Liver (tissue), 9 donors: Measurements from ENCODE around the gene SHBG. TPM values are rescaled to one million over a fixed set of nuclear protein-coding genes. Genes with fewer than 3 reads are reported as not detected.

ENCODE experiments used
- DNase-seq: peaks from one replicate; pipeline ENCODE4 v3.0.0-alpha.2; 2017; ENCODE audit warnings: low spot score
- H3K27ac ChIP-seq, 2 donors: one replicate each; pipeline ENCODE4 v1.7.0; 2013; ENCODE audit warnings: inconsistent platforms in 2 of 2, low read length in 2 of 2, control low read depth in 1 of 2, low read depth in 1 of 2, mild to moderate bottlenecking in 1 of 2
- H3K27me3 ChIP-seq, 4 donors: one replicate each; pipeline versions ENCODE4 v1.6.1 to v1.7.0; 2013; ENCODE audit warnings: low read length in 3 of 4, inconsistent platforms in 1 of 4, mild to moderate bottlenecking in 1 of 4, moderate library complexity in 1 of 4; ENCODE audit not compliant: control insufficient read depth in 4 of 4, insufficient read depth in 4 of 4
- H3K36me3 ChIP-seq, 4 donors: one replicate each; pipeline versions ENCODE4 v1.6.1 to v1.7.0; 2013; ENCODE audit warnings: low read length in 3 of 4, mild to moderate bottlenecking in 3 of 4, low read depth in 1 of 4, moderate library complexity in 1 of 4; ENCODE audit not compliant: control insufficient read depth in 4 of 4, insufficient read depth in 3 of 4
- H3K4me1 ChIP-seq, 4 donors: one replicate each; pipeline versions ENCODE4 v1.6.1 to v1.7.0; 2013; ENCODE audit warnings: low read length in 3 of 4, mild to moderate bottlenecking in 3 of 4, moderate library complexity in 1 of 4; ENCODE audit not compliant: control insufficient read depth in 4 of 4, insufficient read depth in 4 of 4
- H3K4me3 ChIP-seq, 3 donors: one replicate each; pipeline versions ENCODE4 v1.6.1 to v1.7.0; 2013; ENCODE audit warnings: low read length in 3 of 3, control low read depth in 1 of 3, low read depth in 1 of 3, mild to moderate bottlenecking in 1 of 3
- H3K9ac ChIP-seq, 2 donors: one replicate each; pipeline ENCODE4 v1.7.0; 2013; ENCODE audit warnings: low read length in 2 of 2, mild to moderate bottlenecking in 2 of 2, moderate library complexity in 2 of 2, control low read depth in 1 of 2, low read depth in 1 of 2
- H3K9me3 ChIP-seq, 4 donors: one replicate each; pipeline versions ENCODE4 v1.6.1 to v1.7.0; 2013; ENCODE audit warnings: low read length in 3 of 4; ENCODE audit not compliant: control insufficient read depth in 4 of 4
- ATF3 ChIP-seq: IDR thresholded peaks from 2 replicates; pipeline ENCODE4 v1.6.1; 2016; ENCODE audit warnings: antibody characterized with exemption
- CTCF ChIP-seq: fragments of 150-350 bp; IDR thresholded peaks from 2 replicates; pipeline ENCODE4 v1.5.1; 2017; ENCODE audit warnings: improper control_type of control experiment, low read depth, low read length; ENCODE audit not compliant: missing input control
- EGR1 ChIP-seq, 2 donors: IDR thresholded peaks; 2 replicates each; pipeline ENCODE4 v1.6.1; 2016 to 2018; ENCODE audit warnings: antibody characterized with exemption in 2 of 2, low read depth in 2 of 2
- FOXA1 ChIP-seq: IDR thresholded peaks from 2 replicates; pipeline ENCODE4 v1.6.1; 2016; ENCODE audit warnings: antibody characterized with exemption
- FOXA2 ChIP-seq: IDR thresholded peaks from 2 replicates; pipeline ENCODE4 v1.6.1; 2016; ENCODE audit warnings: antibody characterized with exemption
- GABPA ChIP-seq, 2 donors: IDR thresholded peaks in 1 of 2; conservative IDR thresholded peaks in 1 of 2; 2 replicates each; pipeline ENCODE4 v1.6.1; 2016; ENCODE audit warnings: antibody characterized with exemption in 2 of 2, mild to moderate bottlenecking in 1 of 2, moderate library complexity in 1 of 2
- HNF4A ChIP-seq, 2 donors: conservative IDR thresholded peaks; 2 replicates each; pipeline ENCODE4 v1.6.1; 2016; ENCODE audit warnings: antibody characterized with exemption in 2 of 2, mild to moderate bottlenecking in 2 of 2
- HNF4G ChIP-seq: IDR thresholded peaks from 2 replicates; pipeline ENCODE4 v1.6.1; 2016; ENCODE audit warnings: antibody characterized with exemption
- JUND ChIP-seq, 2 donors: IDR thresholded peaks; 2 replicates each; pipeline ENCODE4 v1.6.1; 2016; ENCODE audit warnings: antibody characterized with exemption in 2 of 2
- MAX ChIP-seq: IDR thresholded peaks from 2 replicates; pipeline ENCODE4 v1.6.1; 2016; ENCODE audit warnings: antibody characterized with exemption
- NR2F2 ChIP-seq: IDR thresholded peaks from 2 replicates; pipeline ENCODE4 v1.6.1; 2016; ENCODE audit warnings: antibody characterized with exemption
- RAD21 ChIP-seq, 2 donors: IDR thresholded peaks; 2 replicates each; pipeline ENCODE4 v1.6.1; 2016; ENCODE audit warnings: antibody characterized with exemption in 2 of 2, mild to moderate bottlenecking in 2 of 2
- REST ChIP-seq: IDR thresholded peaks from 2 replicates; pipeline ENCODE4 v1.6.1; 2016; ENCODE audit warnings: antibody characterized with exemption, mild to moderate bottlenecking
- RXRA ChIP-seq, 2 donors: IDR thresholded peaks; 2 replicates each; pipeline ENCODE4 v1.6.1; 2017 to 2018; ENCODE audit warnings: antibody characterized with exemption in 2 of 2, mild to moderate bottlenecking in 1 of 2
- SP1 ChIP-seq: IDR thresholded peaks from 2 replicates; pipeline ENCODE4 v1.6.1; 2018; ENCODE audit warnings: antibody characterized with exemption, mild to moderate bottlenecking
- TAF1 ChIP-seq: conservative IDR thresholded peaks from 2 replicates; pipeline ENCODE4 v1.6.1; 2016; ENCODE audit warnings: antibody characterized with exemption, mild to moderate bottlenecking
- YY1 ChIP-seq: IDR thresholded peaks from 2 replicates; pipeline ENCODE4 v1.6.1; 2016; ENCODE audit warnings: antibody characterized with exemption, mild to moderate bottlenecking
- WGBS: extraction: QIAGEN DNeasy Blood & Tissue Kit; methylation state at CpG from one replicate; pipeline ENCODE4 v1.1.7; 2013; 5-methylcytosine and 5-hydroxymethylcytosine counted together
- polyA plus RNA-seq, 2 donors: library from polyadenylated mRNA; stranded (reverse) in 1 of 2; unstranded in 1 of 2; fragments of 200-250 nt in 1 of 2; fragments of >200 nt in 1 of 2; fragmentation: Nextera tagmentation in 1 of 2; extraction: Ambion mirVana in 1 of 2; gene quantifications; one replicate each; pipeline versions ENCODE4 v1.2.1 to v1.2.3, GENCODE V29; 2013 to 2015
- total RNA-seq, 2 donors: library from RNA; depleted of rRNA; stranded (reverse); fragments of >200 nt; gene quantifications; one replicate each; pipeline ENCODE4 v1.2.3, GENCODE V29; 2014
- TF ChIP-seq, protein P1 (sequence below): IDR thresholded peaks from 2 replicates; pipeline ENCODE4 v1.6.1; 2016; ENCODE audit warnings: antibody characterized with exemption
- donor health status: healthy.
- donor health status: healthy.
- donor health status: healthy.
- donor health status: healthy.
- donor health status: healthy.

SHBG gene
- total and polyA plus RNA-seq, 4 donors, result 3.5 to 61.6 (median 22.2) TPM

GRCh38 chr17:7590743-7591142 lies 39.2 kb upstream of the SHBG start:
- H3K36me3 ChIP-seq, result peaks cover 24 to 63% (median 42%) of the 10 kb centered on the region in 4 donors
- DNase-seq, result no peak
- H3K4me3 ChIP-seq, result no peak overlapping the region
- no peak for TF ChIP-seq NR2F2
- TF ChIP-seq, protein P1, sequence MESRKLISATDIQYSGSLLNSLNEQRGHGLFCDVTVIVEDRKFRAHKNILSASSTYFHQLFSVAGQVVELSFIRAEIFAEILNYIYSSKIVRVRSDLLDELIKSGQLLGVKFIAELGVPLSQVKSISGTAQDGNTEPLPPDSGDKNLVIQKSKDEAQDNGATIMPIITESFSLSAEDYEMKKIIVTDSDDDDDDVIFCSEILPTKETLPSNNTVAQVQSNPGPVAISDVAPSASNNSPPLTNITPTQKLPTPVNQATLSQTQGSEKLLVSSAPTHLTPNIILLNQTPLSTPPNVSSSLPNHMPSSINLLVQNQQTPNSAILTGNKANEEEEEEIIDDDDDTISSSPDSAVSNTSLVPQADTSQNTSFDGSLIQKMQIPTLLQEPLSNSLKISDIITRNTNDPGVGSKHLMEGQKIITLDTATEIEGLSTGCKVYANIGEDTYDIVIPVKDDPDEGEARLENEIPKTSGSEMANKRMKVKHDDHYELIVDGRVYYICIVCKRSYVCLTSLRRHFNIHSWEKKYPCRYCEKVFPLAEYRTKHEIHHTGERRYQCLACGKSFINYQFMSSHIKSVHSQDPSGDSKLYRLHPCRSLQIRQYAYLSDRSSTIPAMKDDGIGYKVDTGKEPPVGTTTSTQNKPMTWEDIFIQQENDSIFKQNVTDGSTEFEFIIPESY, result no peak
- no peak for TF ChIP-seq ATF3
- no peak for TF ChIP-seq TAF1
- no peak for TF ChIP-seq RXRA (IDR thresholded peaks at IDR 0.05)
- no peak for TF ChIP-seq CTCF
- no peak for TF ChIP-seq REST
- TF ChIP-seq SP1, result no peak
- no peak for TF ChIP-seq EGR1 (IDR thresholded peaks at IDR 0.05; ENCODE audit: low read depth in 2 of 2)
- TF ChIP-seq GABPA (IDR thresholded peaks at IDR 0.05 in 1 of 2, conservative IDR thresholded peaks at IDR 0.05 in 1 of 2), result no peak
- TF ChIP-seq HNF4A (conservative IDR thresholded peaks at IDR 0.05), result no peak
- TF ChIP-seq FOXA1, result no peak
- no peak for TF ChIP-seq RAD21 (IDR thresholded peaks at IDR 0.05)
- TF ChIP-seq YY1, result no peak
- TF ChIP-seq JUND (IDR thresholded peaks at IDR 0.05), result no peak
- TF ChIP-seq FOXA2, result no peak
- no peak for TF ChIP-seq HNF4G
- no peak for TF ChIP-seq MAX
- H3K27me3 ChIP-seq, result no peaks in the 10 kb centered on the region
- peaks cover 0 to 5% (median 0%) of the 10 kb centered on the region in 4 donors for H3K4me1 ChIP-seq
- 88% methylated on average over 4 of the region's 4 CpGs for WGBS
- H3K27ac ChIP-seq, result no peak overlapping the region
- no peak overlapping the region for H3K9ac ChIP-seq
- no peaks in the 10 kb centered on the region for H3K9me3 ChIP-seq
